HG03565 (cell line): Measurements from ENCODE around the gene WDR73.
A peak's percentile ranks its signal among the peaks of the same experiment; 100 is the strongest.
"Not testable (repeated sequence)": the region's sequence is repeated elsewhere in the genome, so short reads cannot be mapped to it uniquely, and the experiment has no call there.

ENCODE experiments used
- ATAC-seq: cut with Tn5 transposase; IDR thresholded peaks from one replicate; pipeline ENCODE4 v1.9.1; 2021; ENCODE audit warnings: mild to moderate bottlenecking, moderate library complexity; ENCODE audit not compliant: unreplicated experiment

The WDR73 gene

GRCh38 chr15:84653910-84654688, at the start of gene WDR73:
Gene WDR73 (minus strand): TSS chr15:84654283. CDS start chr15:84654274, 9 bp downstream.
- ATAC-seq = peak; percentile 65

GRCh38 chr15:84703808-84704207, 49.7 kb upstream of the WDR73 start:
- no peak for ATAC-seq

- no peak for ATAC-seq
Observed at GRCh38 chr15:84702961-84703482, 48.9 kb upstream of the WDR73 start.

- ATAC-seq = no peak
Observed at GRCh38 chr15:84699538-84700191, 45.6 kb upstream of the WDR73 start.

- ATAC-seq = no peak
Observed at GRCh38 chr15:84697236-84697990, 43.3 kb upstream of the WDR73 start.

GRCh38 chr15:84696757-84697156, 42.7 kb upstream of the WDR73 start:
- ATAC-seq = no peak

- no peak for ATAC-seq
Observed at GRCh38 chr15:84690342-84690741, 36.3 kb upstream of the WDR73 start.

GRCh38 chr15:84689858-84690257, 35.8 kb upstream of the WDR73 start:
- ATAC-seq = no peak

- not testable (repeated sequence) for ATAC-seq
Observed at GRCh38 chr15:84686446-84686845, 32.4 kb upstream of the WDR73 start.

- no peak for ATAC-seq
Observed at GRCh38 chr15:84685304-84685703, 31.2 kb upstream of the WDR73 start.

GRCh38 chr15:84684092-84684491, 30.0 kb upstream of the WDR73 start:
- no peak for ATAC-seq

- ATAC-seq = no peak
Observed at GRCh38 chr15:84681831-84682230, 27.7 kb upstream of the WDR73 start.

GRCh38 chr15:84671211-84671610, 17.1 kb upstream of the WDR73 start:
- ATAC-seq = no peak

GRCh38 chr15:84669726-84670125, 15.6 kb upstream of the WDR73 start:
- ATAC-seq = no peak

GRCh38 chr15:84668221-84668982, 14.3 kb upstream of the WDR73 start:
- ATAC-seq = no peak

GRCh38 chr15:84666373-84666772, 12.3 kb upstream of the WDR73 start:
- no peak for ATAC-seq

- no peak for ATAC-seq
Observed at GRCh38 chr15:84661001-84661400, 6.9 kb upstream of the WDR73 start.

- no peak for ATAC-seq
Observed at GRCh38 chr15:84659904-84660781, 6.1 kb upstream of the WDR73 start.

GRCh38 chr15:84658788-84659411, 4.8 kb upstream of the WDR73 start:
- no peak for ATAC-seq
